ENCODE measurements around the gene OGT. TPM values are rescaled to one million over a fixed set of nuclear protein-coding genes. Genes with fewer than 3 reads are reported as not detected.

OGT gene
- polyA plus RNA-seq, 2 of the 4 experiments (the other 2 are of a cell fraction) = 42.7 to 290 TPM

GRCh38 chrX:71622032-71622575 lies 89.2 kb downstream of the OGT start:
- FAIRE-seq (no peak), DNase-seq (ENCODE audit: low read depth in 1 of 2, low spot score in 1 of 2) (no peak), ATAC-seq (no peak; a peak in 1 of 6 replicates)
- ChIA-PET CTCF (interaction anchor here (1.4 kb wide), 1 partner anchor 28 kb away, joined by 3 read pairs; no protein-coding TSS in a partner anchor), POLR2A (no interaction called here)
- H3K9me3 ChIP-seq = no peaks in the 10 kb centered on the region
- 93% methylated on average over 6 of the region's 9 CpGs for WGBS (ENCODE audit: missing lambda C conversion rate)
- no peak overlapping the region for H3K27ac ChIP-seq
- H3K4me1 ChIP-seq = no peaks in the 10 kb centered on the region
- TF ChIP-seq EHF (CRISPR knock-in tag; IDR thresholded peaks at IDR 0.05) (no peak), GATA3 (IDR thresholded peaks at IDR 0.05; ENCODE audit: borderline replicate concordance) (no peak), POLR2A (IDR thresholded peaks at IDR 0.05; ENCODE audit: low read length) (no peak), HDAC2 (IDR thresholded peaks at IDR 0.05) (no peak), NFE2L2 (conservative IDR thresholded peaks at IDR 0.05; ENCODE audit: low read length) (no peak), HOXA7 (CRISPR knock-in tag; IDR thresholded peaks at IDR 0.05) (no peak), PHF8 (IDR thresholded peaks at IDR 0.05; ENCODE audit: borderline replicate concordance, low read depth) (no peak), TFCP2L1 (CRISPR knock-in tag; IDR thresholded peaks at IDR 0.05) (no peak), ZC3H11A (IDR thresholded peaks at IDR 0.05) (no peak), BCL3 (IDR thresholded peaks at IDR 0.05) (no peak), HES2 (IDR thresholded peaks at IDR 0.05) (no peak), MAZ (IDR thresholded peaks at IDR 0.05; ENCODE audit: borderline replicate concordance, low read depth, low read length) (no peak), HMGXB4 (CRISPR knock-in tag; IDR thresholded peaks at IDR 0.05; ENCODE audit: borderline replicate concordance) (no peak), CTCF (IDR thresholded peaks at IDR 0.05) (no peak)
- H3K4me3 ChIP-seq = no peak overlapping the region
- no peak overlapping the region for H3K4me2 ChIP-seq

GRCh38 chrX:71622576-71623450 lies 89.9 kb downstream of the OGT start:
- no peaks in the 10 kb centered on the region for H3K4me1 ChIP-seq
- no peak overlapping the region for H3K4me2 ChIP-seq
- FAIRE-seq (no peak), DNase-seq (ENCODE audit: low read depth in 1 of 2, low spot score in 1 of 2) (peak; percentile 8 to 20), ATAC-seq (peak; percentile 82 to 88)
- H3K4me3 ChIP-seq = no peak overlapping the region
- CTCF ChIA-PET = interaction anchor here (0.8 to 1.4 kb wide), 2 partner anchors 12 to 27 kb away, joined by 3 read pairs; no protein-coding TSS in a partner anchor
- WGBS (ENCODE audit: missing lambda C conversion rate) = 79% methylated on average over 8 of the region's 13 CpGs
- H3K27ac ChIP-seq = no peak overlapping the region
- POLR2A ChIA-PET = no interaction called here
- TF ChIP-seq, protein P1, sequence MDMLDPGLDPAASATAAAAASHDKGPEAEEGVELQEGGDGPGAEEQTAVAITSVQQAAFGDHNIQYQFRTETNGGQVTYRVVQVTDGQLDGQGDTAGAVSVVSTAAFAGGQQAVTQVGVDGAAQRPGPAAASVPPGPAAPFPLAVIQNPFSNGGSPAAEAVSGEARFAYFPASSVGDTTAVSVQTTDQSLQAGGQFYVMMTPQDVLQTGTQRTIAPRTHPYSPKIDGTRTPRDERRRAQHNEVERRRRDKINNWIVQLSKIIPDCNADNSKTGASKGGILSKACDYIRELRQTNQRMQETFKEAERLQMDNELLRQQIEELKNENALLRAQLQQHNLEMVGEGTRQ (IDR thresholded peaks at IDR 0.05) = no peak
- TF ChIP-seq HES2 (IDR thresholded peaks at IDR 0.05) (no peak), TFCP2L1 (CRISPR knock-in tag; IDR thresholded peaks at IDR 0.05) (no peak)
- TF ChIP-seq, protein P2, sequence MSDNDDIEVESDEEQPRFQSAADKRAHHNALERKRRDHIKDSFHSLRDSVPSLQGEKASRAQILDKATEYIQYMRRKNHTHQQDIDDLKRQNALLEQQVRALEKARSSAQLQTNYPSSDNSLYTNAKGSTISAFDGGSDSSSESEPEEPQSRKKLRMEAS (IDR thresholded peaks at IDR 0.05) = no peak
- no peaks in the 10 kb centered on the region for H3K9me3 ChIP-seq

Data from A549 (cell line).